Measurements from ENCODE around the gene GUCA1A. TPM values are rescaled to one million over a fixed set of nuclear protein-coding genes. Genes with fewer than 3 reads are reported as not detected.
"Not testable (repeated sequence)": the region's sequence is repeated elsewhere in the genome, so short reads cannot be mapped to it uniquely, and the experiment has no call there.

Gene GUCA1A
- total RNA-seq, 1 donor from 2014 or later, result not detected

DNA sequence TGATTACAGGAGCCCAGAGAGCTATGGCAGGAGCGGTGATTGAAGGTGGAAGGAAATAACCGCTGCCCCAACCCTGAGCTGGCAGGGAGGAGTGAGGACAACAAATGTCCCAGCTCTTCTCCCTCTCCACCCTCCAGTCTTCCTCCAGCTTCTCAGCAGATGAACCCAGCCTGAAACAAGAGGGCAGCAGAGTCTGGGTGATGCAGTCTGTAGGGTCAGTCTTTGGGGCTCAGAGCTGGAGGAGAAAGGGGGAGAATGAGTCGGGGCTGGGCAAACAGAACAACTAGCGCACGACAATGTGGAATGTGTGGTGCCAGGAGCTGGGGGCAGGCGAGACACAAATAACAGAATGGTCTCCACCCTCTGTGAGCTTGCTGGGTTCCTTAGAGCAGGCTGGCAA lies 4.5 kb upstream of the GUCA1A start:
- intact Hi-C loops (cut with DNase I), result loop anchor here (5.0 kb wide), 1 partner anchor 91 kb away; no protein-coding TSS in a partner anchor

GRCh38 chr6:42169780-42170179 lies 3.4 kb upstream of the GUCA1A start:
- H3K27ac ChIP-seq, H3K27me3 ChIP-seq, H3K9me3 ChIP-seq, DNase-seq, ATAC-seq, H3K4me1 ChIP-seq, H3K4me3 ChIP-seq, H3K36me3 ChIP-seq: not testable (repeated sequence)
- intact Hi-C loops (cut with DNase I), result loop anchor here (5.0 kb wide), 1 partner anchor 92 kb away; no protein-coding TSS in a partner anchor

More for the DNA sequence above, 4.5 kb upstream of the GUCA1A start:
- ATAC-seq (no peak), DNase-seq (no peak)
- Histone ChIP-seq H3K27me3 (no peaks in the 10 kb centered on the region), H3K27ac (no peak overlapping the region), H3K4me1 (no peaks in the 10 kb centered on the region), H3K36me3 (no peaks in the 10 kb centered on the region), H3K9me3 (no peaks in the 10 kb centered on the region), H3K4me3 (no peak overlapping the region)
- TF ChIP-seq, protein P1, sequence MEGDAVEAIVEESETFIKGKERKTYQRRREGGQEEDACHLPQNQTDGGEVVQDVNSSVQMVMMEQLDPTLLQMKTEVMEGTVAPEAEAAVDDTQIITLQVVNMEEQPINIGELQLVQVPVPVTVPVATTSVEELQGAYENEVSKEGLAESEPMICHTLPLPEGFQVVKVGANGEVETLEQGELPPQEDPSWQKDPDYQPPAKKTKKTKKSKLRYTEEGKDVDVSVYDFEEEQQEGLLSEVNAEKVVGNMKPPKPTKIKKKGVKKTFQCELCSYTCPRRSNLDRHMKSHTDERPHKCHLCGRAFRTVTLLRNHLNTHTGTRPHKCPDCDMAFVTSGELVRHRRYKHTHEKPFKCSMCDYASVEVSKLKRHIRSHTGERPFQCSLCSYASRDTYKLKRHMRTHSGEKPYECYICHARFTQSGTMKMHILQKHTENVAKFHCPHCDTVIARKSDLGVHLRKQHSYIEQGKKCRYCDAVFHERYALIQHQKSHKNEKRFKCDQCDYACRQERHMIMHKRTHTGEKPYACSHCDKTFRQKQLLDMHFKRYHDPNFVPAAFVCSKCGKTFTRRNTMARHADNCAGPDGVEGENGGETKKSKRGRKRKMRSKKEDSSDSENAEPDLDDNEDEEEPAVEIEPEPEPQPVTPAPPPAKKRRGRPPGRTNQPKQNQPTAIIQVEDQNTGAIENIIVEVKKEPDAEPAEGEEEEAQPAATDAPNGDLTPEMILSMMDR (IDR thresholded peaks at IDR 0.05), result no peak

GRCh38 chr6:42171813-42172581 lies 1.2 kb upstream of the GUCA1A start:
- TF ChIP-seq, protein P1 (IDR thresholded peaks at IDR 0.05), result no peak
- no peak for ATAC-seq
- Histone ChIP-seq H3K4me1 (no peaks in the 10 kb centered on the region), H3K9me3 (no peaks in the 10 kb centered on the region), H3K4me3 (no peak overlapping the region), H3K27me3 (no peaks in the 10 kb centered on the region), H3K27ac (no peak overlapping the region), H3K36me3 (no peaks in the 10 kb centered on the region)
- intact Hi-C loops (cut with DNase I), result no loop called here
- no peak for DNase-seq

GRCh38 chr6:42175860-42176259 lies 2.7 kb downstream of the GUCA1A start:
- Histone ChIP-seq H3K4me3 (no peak overlapping the region), H3K36me3 (no peaks in the 10 kb centered on the region), H3K27me3 (no peaks in the 10 kb centered on the region), H3K9me3 (no peaks in the 10 kb centered on the region), H3K27ac (no peak overlapping the region), H3K4me1 (no peaks in the 10 kb centered on the region)
- TF ChIP-seq, protein P1 (IDR thresholded peaks at IDR 0.05), result no peak
- DNase-seq, result no peak
- ATAC-seq, result no peak
- intact Hi-C loops (cut with DNase I), result no loop called here

DNA sequence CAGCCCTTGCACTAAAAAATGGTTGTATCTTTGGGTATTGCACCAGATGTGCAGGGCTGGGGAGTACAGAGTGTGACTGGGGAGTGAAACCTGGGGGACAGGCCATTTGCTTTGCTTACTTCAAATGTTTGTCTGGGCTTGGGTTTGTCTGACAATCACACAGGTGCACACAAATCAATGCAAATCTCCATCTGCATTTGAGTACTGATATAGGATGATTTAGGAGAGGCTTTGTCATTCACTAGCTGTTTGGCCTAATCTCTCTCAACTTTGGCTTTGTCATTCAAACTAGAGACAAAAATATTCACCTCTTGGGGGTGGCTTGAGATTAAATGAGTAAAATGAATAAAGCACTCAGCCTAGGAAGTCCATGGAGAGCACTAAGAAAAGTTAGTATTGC lies 3.8 kb downstream of the GUCA1A start:
- DNase-seq, result no peak
- no peak overlapping the region for H3K27ac ChIP-seq
- intact Hi-C loops (cut with DNase I), result no loop called here

More for the DNA sequence above, 3.8 kb downstream of the GUCA1A start:
- no peak overlapping the region for H3K4me3 ChIP-seq
- no peaks in the 10 kb centered on the region for H3K27me3 ChIP-seq
- ATAC-seq, result no peak
- H3K4me1 ChIP-seq, result no peaks in the 10 kb centered on the region
- no peaks in the 10 kb centered on the region for H3K36me3 ChIP-seq
- TF ChIP-seq, protein P1 (IDR thresholded peaks at IDR 0.05), result no peak
- no peaks in the 10 kb centered on the region for H3K9me3 ChIP-seq

Measured in upper lobe of right lung (tissue), 1 donor.